GM19395 (cell line): ENCODE results near the gene HENMT1.
"Not testable (repeated sequence)": the region's sequence is repeated elsewhere in the genome, so short reads cannot be mapped to it uniquely, and the experiment has no call there.

ENCODE experiments used
- ATAC-seq: cut with Tn5 transposase; IDR thresholded peaks from one replicate; pipeline ENCODE4 v1.9.1; 2021; ENCODE audit warnings: mild to moderate bottlenecking, moderate library complexity; ENCODE audit not compliant: unreplicated experiment

Gene HENMT1

GRCh38 chr1:108678706-108679105, 17.8 kb upstream of the HENMT1 start:
- no peak for ATAC-seq

- no peak for ATAC-seq
Observed at GRCh38 chr1:108671143-108671542, 10.2 kb upstream of the HENMT1 start.

GRCh38 chr1:108670131-108670773, 9.4 kb upstream of the HENMT1 start:
- no peak for ATAC-seq

- ATAC-seq: no peak
Observed at GRCh38 chr1:108669679-108670078, 8.8 kb upstream of the HENMT1 start.

- no peak for ATAC-seq
Observed at GRCh38 chr1:108668777-108669176, 7.9 kb upstream of the HENMT1 start.

- not testable (repeated sequence) for ATAC-seq
Observed at GRCh38 chr1:108667422-108667821, 6.5 kb upstream of the HENMT1 start.

GRCh38 chr1:108665771-108666170, 4.9 kb upstream of the HENMT1 start:
- no peak for ATAC-seq

GRCh38 chr1:108665067-108665466, 4.2 kb upstream of the HENMT1 start:
- ATAC-seq: no peak

- ATAC-seq: no peak
Observed at GRCh38 chr1:108664481-108664880, 3.6 kb upstream of the HENMT1 start.

- ATAC-seq: no peak
Observed at GRCh38 chr1:108663074-108663473, 2.2 kb upstream of the HENMT1 start.

- ATAC-seq: no peak
Observed at GRCh38 chr1:108657356-108658080, 3.4 kb downstream of the HENMT1 start.

- ATAC-seq: no peak
Observed at GRCh38 chr1:108653431-108654105, 7.3 kb downstream of the HENMT1 start.

- peak; percentile 76 for ATAC-seq
Observed at GRCh38 chr1:108646648-108647269, 14.1 kb downstream of the HENMT1 start.

- no peak for ATAC-seq
Observed at GRCh38 chr1:108646265-108646647, 14.6 kb downstream of the HENMT1 start.

- no peak for ATAC-seq
Observed at GRCh38 chr1:108645564-108646184, 15.2 kb downstream of the HENMT1 start.

- ATAC-seq: no peak
Observed at GRCh38 chr1:108644984-108645383, 15.9 kb downstream of the HENMT1 start.

- ATAC-seq: no peak
Observed at GRCh38 chr1:108643492-108644335, 17.2 kb downstream of the HENMT1 start.

- ATAC-seq: not testable (repeated sequence)
Observed at GRCh38 chr1:108640863-108641262, 20.0 kb downstream of the HENMT1 start.

- ATAC-seq: no peak
Observed at GRCh38 chr1:108639899-108640560, 20.9 kb downstream of the HENMT1 start.

GRCh38 chr1:108636876-108637275, 24.0 kb downstream of the HENMT1 start:
- no peak for ATAC-seq
